HL-60/S4 (cell line): Measurements from ENCODE around the gene ITGB1.
"Not testable (repeated sequence)": the region's sequence is repeated elsewhere in the genome, so short reads cannot be mapped to it uniquely, and the experiment has no call there.

ENCODE experiments used
- in situ Hi-C: fragments of 300-500 bp; cut with MboI; formaldehyde crosslinking; loops from 2 replicates; pipeline ENCODE4 v1.14.3; 2022; ENCODE audit warnings: low sequenced_read_pairs

ITGB1 gene

DNA sequence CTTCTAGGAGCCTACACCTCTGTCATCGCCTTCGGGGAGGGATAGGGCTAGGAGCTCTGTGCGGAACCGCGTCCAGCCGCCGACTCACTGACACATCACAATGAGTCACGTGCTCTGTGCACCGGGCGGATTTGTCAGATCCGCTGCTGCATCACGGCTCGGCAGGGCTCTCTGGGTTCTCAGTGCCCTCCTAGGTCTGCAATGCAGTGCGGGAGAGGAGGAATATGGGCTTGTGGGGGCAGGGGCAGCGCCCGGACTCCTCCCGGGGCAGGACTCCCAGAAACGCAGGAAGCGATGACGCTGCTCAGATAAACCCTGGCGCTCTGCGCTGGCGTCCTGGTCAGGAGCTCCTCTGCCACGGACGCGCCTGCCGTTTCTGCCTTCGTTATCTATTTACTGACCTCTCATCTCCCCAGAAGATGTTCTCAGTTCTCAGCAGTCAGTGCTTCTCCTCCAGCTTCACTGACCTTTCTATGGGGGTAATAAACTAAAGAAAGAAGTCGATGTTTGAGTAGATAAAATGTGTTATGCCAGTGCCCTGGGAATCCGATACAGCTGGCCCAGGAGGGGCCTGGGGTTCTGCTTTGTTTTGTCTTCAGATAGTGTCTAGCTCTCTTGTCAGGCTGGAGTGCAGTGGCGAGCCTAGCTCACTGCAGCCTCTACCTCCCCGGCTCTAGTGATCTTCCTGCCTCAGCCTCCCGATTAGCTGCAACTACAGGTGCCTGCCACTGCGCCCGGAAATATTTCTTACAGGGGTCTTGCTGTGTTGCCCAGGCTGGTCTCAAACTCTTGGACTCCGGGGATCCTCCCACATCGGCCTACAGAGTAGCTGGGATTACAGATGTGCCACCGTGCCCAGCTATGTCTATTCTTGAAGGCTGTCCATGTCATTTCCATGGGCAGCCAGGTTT lies 22.8 kb upstream of the ITGB1 start:
- in situ Hi-C loops: no loop called here

DNA sequence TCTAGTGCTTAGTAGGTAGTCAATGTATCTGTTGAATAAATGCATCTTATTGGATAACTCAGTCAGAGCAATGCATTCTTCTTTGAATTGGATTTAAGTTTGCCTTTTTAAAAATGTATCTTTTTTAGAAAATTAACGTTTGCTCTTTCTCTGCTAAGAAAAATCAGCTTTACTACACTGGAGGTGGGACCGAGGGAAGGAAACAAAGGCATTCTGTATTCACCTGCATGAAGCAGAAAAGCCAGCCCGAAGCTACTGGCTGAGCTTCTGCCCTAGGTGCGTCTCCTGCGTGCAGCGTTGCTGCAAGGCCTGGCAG lies 22.2 kb upstream of the ITGB1 start:
- in situ Hi-C loops: no loop called here

DNA sequence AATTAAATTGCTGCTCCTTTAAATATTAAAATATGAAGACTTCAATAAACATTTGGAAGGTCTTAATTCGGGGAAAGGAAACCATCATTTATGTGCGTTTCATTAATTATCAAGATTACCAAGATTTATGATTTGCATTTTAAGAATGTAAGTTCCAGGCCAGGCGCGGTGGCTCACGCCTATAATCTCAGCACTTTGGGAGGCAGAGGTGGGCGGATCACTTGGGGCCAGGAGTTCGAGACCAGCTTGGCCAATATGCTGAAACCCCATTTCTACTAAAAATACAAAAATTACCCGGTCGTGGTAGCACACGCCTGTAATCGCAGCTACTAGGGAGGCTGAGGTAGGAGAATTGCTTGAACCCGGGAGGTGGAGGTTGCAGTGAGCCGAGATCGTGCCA lies 21.7 kb upstream of the ITGB1 start:
- in situ Hi-C loops: not testable (repeated sequence)

DNA sequence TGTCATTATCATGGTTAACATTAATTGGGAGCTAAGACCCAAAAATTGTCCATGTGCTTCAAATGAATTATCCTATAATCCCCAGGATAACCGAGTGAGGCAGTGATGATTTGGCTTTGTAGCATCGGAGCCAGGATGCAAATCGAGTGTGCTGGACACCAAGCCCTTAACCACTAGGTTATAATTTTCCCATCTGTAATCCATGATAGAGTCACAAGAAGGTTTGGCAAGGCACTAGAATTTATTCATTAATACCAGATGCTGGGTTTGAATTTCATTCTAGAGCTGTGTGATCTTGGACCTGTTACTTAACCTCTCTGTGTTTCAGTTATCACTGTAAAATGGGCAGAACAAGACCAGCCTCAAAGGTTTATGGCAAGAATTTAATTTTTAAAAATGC lies 21.0 kb upstream of the ITGB1 start:
- in situ Hi-C loops: no loop called here

DNA sequence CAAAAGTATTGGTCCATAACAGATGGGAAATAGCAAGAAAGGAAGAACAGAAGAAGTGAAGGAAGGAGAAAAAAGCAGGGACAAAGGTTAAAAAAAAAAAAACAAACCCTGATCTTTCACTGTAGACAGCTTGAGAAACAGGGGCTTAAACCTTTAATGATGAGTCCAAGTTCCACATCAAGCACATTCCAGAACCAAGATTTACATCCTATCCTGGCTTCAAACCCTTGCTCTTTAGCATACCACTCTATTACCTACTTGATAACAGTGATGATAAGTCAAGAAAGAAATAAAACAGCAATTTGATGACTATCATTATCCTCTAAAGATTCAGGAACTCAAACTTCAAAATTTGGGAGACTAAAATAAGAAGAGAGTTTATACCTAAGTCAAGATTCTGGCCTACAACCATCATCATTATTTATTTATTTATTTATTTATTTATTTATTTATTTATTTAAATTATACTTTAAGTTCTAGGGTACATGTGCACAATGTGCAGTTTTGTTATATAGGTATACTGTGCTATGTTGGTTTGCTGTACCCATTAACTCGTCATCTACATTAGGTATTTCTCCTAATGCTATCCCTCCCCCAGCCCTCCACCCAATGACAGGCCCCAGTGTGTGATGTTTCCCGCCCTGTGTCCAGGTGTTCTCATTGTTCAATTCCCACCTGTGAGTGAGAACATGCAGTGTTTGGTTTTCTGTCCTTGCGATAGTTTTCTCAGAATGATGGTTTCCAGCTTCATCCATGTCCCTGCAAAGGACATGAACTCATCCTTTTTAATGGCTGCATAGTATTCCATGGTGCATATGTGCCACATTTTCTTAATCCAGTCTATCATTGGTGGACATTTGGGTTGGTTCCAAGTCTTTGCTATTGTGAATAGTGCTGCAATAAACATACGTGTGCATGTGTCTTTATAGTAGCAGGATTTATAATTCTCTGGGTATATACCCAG lies 20.1 kb upstream of the ITGB1 start:
- in situ Hi-C loops: not testable (repeated sequence)

DNA sequence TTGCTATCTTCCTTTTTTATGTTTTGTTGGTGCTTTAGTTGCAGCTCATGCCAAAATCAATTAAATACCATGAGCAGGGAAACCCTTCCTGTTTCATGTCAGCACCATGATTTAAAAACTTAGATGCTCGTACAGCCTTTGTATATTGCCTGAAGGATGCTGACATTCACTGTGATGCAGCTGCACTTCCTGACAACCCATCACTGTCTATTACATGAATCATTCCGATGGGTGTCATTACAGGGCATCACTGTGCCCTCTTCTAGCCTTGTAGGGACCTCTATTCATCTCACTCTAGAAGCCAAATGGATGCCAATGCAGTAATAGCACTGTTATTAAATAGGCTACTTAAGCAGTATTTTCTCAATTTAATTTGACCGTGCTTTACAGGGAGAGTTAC lies 18.3 kb upstream of the ITGB1 start:
- in situ Hi-C loops: no loop called here

DNA sequence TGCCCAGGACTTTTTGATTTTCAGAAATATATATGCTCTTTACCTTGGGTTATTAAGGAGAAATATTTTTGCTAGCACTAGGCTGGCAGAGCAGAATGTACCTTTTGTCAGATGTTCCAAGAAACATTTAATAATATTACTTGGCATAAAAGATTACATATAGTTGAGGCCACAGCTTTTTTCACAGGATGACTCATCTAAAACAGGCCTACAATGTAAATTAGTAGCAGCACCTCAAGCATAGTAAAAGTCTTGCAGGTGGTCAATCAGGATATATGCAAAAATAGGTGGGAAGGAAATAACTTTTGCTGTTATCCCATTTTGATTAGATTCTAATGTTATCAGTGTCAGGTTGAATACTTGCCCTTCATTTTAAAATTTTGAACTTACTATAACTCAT lies 14.9 kb upstream of the ITGB1 start:
- in situ Hi-C loops: no loop called here

DNA sequence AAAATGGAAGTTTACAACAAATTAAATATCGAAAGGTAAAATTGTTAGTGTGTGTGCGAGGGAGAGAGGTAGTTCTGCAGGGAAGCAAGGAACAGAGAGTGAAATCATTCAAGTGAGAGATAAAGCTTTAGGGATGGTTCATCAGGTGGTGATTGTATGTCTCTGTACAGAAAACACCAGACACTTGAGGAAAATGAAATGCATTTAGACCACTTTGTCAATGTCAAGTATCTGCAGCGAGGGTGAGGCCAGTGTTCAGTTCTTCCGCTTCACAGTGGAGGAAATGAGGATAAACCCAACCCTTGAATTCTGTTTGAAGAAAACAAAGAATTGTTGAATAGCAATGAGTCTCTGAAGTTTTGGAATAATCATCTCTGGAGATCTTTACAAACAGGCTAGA lies 14.4 kb upstream of the ITGB1 start:
- in situ Hi-C loops: no loop called here

DNA sequence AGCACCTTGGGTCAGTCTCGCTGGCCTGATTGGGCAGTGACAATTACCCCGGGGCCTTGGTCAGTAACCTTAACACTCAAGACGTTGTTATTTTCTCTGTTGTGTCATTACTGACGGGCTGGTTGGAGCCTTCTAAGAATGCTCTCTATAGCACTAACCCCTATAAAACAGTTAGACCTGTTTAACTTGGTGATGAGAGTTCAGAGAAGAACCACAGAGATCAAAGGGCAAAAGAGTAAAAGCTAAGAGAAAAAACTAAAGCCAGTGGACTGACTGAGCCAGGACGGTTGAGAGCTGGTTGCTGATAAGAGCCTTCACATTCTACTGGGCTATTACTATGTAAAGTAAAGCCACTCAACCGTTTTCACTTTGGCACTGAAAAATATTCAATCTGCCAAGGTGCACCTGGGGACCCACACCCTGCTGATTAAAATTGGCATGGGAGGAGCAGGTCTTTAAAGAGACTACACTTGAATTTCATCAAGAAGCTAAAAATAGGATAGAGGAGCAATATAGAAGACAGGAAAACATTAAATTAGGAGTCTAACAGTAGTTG lies 13.6 kb upstream of the ITGB1 start:
- in situ Hi-C loops: no loop called here

DNA sequence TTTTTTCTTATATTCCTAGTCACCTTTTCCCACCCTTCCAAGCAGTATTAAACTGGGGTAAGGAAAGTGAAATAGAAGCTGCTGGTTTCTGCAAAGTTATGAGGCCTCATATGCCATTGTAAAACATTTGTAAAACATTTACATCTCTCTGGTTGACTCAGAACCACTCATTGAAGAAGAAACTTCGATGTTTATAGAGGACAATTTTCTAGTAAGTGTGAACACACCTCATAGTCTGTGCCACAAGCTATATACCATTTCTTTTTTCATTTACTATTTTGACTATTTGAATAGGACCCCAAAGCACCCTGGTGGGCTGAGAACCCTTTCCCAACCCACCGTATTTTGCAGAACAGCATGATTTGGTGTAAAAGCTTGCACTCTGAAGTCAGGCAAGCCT lies 12.9 kb upstream of the ITGB1 start:
- in situ Hi-C loops: no loop called here

DNA sequence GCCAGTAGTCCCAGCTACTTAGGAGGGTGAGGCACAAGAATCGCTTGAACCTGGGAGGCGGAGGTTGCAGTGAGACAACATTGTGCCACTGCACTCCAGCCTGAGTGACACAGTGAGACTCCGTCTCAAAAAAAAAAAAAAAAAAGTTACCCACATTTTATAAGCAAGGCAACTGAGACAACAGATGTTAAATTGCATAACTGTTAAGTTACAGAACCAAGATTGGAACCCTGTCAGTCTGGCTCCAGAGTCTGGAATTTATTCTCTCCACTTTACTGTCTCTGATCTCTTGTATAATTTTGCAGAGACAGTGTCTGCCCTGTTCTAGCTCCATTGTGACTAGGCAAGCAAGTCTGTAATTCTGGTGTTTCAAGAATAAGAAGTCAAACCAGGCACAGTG lies 6.2 kb upstream of the ITGB1 start:
- in situ Hi-C loops: no loop called here

DNA sequence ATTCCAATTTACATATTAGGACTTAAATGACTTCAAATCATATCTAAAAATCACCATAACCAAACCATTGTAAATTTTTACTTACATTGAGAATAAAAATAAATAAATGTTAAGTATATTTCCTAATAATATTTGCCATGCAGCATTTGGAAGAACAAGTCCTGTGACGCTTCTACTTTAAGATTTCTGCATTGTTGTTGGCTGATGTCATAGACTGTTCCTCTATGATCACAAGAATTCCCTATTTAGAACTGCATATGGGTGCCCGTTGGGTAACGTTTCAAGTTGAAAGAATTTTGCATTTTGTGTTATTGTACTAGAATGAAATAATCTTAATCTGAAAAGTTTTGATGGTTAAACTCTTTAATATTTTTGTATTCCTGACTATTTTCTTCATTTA lies 5.1 kb upstream of the ITGB1 start:
- in situ Hi-C loops: no loop called here

DNA sequence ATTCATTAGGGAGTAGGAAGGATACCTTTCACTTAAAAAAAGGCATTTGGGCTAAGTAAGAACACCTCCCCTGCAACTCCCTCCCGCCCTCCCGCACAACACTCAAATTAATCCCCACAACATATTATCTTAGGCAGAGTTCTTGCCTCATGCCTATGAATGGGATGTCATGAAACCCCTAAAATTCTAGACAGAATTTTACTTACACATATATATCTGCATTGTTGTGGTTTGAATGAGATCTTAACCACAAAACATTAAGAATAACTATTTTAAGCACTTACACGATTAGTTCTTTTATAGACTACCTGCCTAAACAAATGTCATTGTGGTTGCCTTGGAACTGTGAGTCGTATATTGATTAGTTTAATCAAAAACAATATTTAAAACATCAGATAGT lies 4.5 kb upstream of the ITGB1 start:
- in situ Hi-C loops: no loop called here

DNA sequence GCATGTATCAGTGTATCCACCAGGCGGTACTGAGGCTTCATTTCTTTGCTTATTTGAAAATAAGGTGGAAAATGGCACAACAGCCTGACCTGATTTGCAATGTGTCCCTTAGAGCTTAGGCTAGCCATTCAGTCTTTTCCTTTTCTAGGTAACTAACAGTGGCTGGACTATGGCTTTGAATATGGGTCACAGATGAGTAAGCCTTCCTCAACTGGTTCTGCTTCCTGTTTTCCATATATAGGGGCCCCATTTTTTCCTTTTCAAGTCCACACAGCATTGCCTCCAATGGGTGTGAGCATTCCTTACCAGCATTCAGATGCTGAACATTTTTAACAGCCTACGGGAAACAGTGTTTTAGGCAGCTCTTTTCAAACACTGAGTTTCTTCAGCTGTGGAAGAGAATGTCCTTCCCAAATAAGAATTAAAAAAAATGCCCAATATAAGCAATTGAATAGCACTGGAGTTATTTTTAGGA lies 3.9 kb upstream of the ITGB1 start:
- in situ Hi-C loops: no loop called here

DNA sequence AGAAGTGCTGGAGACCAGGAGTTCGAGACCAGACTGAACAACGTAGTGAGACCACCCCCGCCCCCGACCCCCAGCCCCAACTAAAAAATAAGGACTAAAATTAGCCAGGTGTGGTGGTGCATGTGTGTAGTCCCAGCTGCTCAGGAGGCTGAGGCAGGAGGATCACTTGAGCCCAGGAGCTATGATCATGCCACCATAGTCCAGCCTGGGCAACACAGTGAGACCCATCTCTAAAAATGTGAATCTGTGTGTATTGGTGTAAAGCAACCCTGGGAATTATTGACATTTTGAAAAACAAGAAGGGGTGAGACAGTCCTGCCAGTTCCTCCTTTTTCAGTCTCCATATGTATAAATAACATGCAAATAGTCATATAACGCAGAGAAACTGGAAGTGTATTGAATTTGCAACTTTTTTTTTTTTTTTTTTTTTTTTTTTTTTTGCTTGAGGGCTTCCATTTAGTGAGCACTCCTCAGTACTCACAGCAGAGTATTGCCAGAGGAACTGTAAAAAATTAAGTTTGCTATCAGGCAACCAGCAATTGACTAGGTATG lies 3.4 kb upstream of the ITGB1 start:
- in situ Hi-C loops: no loop called here

DNA sequence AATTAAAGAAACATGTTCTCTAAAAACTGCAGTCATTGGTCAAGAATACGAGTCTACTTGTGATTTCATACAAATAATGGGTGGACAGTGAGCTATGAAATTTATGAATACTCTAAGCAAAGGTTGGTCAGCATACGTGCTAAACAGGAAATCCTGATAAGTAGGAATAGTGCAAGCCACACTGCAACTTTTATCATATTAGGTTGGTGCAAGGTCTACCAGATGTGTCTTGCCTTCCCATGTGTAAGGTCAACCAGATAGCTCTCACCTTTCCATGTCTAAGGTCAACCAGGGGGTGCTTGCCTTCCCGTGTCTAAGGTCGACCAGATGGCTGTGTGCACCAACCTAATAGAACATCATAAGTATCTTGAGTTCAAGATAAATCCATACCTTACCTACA lies 2.0 kb upstream of the ITGB1 start:
- in situ Hi-C loops: no loop called here

DNA sequence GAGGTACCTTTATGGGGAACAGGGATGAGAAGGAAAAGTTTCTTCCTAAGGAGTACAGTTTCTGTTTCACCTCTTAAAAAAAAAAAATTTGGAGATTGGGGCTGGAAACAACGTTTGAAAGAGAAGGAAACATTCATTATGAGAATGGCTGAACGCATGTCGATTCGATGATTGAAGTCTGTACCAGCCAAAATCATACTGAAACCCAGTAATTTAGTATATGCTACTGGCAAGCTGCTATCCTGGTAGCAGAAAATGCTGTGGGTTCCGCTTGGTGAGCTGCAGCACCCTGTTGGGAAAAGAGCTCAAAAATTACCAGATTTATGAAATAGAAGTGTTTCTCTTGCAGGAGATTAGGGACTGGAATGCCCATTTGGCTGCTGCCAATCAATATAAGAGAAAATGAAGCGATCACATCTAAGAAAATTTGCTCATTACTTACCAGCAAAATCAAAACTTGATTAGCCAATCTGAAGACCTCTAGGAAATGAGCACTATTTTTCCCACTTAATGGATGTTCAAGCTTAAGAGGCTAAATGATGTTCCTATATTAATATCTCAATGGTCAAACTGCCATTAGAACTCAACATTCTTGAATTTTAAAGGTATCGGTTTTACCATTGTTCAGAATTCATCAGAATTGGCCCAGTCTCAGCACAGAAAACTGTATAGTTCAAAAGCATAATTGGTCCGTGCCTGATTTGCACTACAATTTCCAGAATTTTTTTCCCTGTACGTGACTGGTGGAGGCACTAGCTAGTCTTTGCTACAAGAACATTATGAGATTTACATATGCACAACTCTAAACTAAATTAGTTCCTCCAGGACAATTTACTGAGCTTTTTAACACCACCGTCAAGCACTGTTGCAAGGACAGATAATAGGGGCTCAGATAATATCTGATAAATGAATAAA lies 1.2 kb upstream of the ITGB1 start:
- in situ Hi-C loops: no loop called here

DNA sequence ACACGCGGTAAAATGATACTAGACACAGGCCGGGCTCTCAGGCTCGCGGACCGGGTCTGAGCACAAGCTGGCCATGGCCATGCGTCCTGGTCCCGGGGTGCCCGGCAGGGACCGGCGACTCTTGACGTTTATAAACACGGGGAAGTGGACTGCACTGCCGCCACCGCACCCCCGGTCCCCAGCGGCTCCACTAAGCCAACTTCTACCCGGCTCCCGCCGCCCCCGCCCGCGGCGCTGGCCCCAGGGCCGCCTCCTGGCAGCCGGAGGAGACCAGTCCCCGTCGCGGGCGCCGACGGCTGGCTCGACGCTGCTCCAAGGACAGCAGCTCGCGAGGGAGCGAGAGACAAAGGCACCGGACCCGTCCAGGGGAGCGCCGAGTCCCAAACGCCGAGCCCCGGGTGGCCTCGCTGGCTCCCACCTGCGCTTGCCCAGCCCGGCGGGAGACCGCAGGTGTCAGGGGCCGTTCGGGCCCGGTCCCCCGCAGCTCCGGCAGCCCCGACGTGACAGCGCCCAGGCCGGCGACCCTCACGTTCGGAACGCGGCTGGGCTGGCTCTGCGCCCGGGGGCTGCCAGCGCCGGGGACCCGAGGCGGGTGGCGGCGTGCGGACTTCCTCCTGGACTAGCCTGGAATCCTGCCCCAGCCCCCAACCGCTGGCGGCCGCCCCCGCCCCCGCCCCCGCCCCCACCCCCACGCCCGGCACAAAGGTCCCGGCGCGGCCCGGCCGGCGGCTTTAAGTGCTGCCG lies 517 bp downstream of the ITGB1 start:
- in situ Hi-C loops: no loop called here

DNA sequence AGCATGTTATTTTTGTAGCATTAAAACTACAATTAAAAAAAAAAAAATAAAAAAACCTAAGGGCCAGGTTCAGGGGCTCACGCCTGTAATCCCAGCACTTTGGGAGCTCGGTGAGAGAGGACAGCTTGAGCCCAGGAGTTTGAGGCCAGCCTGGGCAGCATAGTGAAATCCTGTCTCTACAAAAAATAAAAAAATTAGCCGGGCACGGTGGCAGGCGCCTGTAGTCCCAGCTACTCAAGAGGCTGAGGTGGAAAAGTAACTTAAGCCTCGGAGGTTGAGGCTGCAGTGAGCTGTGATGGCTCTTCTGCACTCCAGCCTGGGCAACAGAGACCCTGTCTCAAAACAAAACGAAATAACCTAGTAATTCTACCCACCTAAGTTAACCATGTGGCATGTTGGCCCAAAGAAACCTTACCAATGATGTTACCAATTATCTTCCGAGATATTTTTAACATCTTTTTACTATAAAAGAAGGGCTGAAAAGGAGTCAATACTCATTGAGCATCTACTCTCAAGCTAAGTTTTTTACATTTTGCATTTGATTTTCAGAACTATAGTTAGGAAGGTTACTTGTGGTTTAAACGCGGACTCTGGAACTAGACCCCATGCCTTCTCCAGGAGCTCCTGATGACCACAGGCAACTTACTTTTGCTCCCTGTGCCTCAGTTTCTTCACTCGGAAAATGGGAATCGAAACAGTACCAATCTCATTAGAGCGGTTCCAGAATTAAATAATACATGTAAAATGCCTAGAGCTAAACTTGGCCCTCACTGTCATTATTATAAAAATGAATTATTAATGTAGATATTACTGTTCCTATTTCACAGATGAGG lies 1.4 kb downstream of the ITGB1 start:
- in situ Hi-C loops: no loop called here
